GM18870 (cell line): Measurements from ENCODE around the gene CRYZ.
"Not testable (repeated sequence)": the region's sequence is repeated elsewhere in the genome, so short reads cannot be mapped to it uniquely, and the experiment has no call there.

ENCODE experiments used
- ATAC-seq: cut with Tn5 transposase; IDR thresholded peaks from one replicate; pipeline ENCODE4 v1.9.1; 2021; ENCODE audit warnings: moderate library complexity; ENCODE audit not compliant: unreplicated experiment

The CRYZ gene, protein sequence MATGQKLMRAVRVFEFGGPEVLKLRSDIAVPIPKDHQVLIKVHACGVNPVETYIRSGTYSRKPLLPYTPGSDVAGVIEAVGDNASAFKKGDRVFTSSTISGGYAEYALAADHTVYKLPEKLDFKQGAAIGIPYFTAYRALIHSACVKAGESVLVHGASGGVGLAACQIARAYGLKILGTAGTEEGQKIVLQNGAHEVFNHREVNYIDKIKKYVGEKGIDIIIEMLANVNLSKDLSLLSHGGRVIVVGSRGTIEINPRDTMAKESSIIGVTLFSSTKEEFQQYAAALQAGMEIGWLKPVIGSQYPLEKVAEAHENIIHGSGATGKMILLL

GRCh38 chr1:74732960-74733603, at the start of gene CRYZ, which contains the start of gene TYW3:
CRYZ (minus strand) TSS chr1:74733050; CDS start chr1:74724821, 8,229 bp downstream.
TYW3 (plus strand) TSS chr1:74733152; CDS start chr1:74733245, 93 bp downstream.
- ATAC-seq = peak; percentile 69

GRCh38 chr1:74780594-74780993, 47.7 kb upstream of the CRYZ start:
- no peak for ATAC-seq

- no peak for ATAC-seq
These were observed 46.9 kb upstream of the CRYZ start for GRCh38 chr1:74779750-74780149.

DNA sequence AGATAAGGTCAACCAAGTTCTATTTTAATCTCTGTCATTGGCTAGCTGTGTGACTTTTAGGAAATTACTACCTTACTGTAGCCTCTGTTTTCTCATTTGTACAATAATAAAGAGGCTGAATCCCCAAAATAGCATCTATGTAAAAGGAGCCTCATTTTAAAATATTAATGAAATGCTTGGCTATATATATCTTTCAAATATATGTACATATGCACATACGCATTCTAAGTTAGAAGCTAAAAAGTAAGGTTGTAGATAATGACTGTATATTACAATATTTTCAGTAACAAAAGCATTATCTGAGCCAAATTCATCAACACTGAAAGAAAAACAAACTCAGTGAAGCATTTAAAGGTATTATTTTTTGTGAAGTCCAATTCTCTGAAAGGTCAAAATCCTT, 44.7 kb upstream of the CRYZ start:
- ATAC-seq = no peak

DNA sequence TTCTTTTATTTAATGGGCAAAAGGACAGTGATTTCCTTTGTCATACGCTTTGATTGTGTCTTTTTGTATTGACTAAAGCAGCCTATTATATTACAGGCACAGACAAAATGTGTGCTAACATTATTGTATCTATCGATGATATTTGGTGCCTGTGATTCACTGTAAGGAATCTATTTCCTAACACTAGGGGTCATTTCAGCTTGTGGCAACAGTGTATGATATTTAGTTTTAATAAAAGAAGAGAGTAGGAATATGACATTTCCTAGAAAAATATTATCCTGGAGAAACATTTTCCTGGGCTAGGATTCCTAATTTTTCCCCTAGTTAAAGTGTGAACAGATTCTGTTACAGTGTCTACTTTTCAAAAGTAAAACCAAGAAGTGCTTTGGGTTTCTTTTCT, 42.9 kb upstream of the CRYZ start:
- ATAC-seq = no peak

DNA sequence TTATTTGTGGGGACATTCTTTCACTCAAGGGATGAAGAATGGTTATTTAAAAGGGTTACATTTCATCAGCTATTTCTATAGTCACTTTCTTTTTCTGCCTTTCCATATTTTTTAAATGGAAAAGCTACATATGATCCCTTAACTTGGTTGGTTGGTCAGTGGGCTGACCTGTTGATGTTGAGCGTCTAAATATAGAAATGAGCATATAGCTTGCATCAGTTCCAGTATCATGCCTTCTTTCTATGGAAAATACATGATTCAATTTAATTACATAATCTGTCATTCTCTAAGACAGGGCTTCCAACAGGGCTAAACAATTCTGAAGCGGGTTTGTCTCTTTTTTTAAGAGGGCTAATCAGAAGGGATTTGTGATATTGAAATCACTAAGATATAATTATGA, 40.7 kb upstream of the CRYZ start:
- ATAC-seq = no peak

DNA sequence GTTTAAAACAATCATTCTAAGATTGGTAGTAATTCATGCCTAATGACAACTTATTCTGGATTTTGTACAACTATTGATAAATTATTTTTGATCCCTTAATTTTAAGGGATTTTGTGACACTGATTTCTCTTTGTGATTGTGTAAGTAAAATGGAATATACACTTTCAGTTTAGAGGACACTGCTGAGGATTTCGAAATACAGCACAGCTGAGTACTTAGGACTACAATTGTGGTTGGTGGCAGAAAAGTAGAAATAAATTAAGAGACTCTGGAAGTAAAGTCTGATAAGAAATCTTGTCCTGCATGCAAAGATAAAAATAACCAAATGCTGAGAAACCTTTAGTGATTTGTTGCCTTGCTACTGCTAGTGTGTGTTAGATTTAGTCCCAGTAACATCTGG, 40.1 kb upstream of the CRYZ start:
- no peak for ATAC-seq

- no peak for ATAC-seq
These were observed 39.2 kb upstream of the CRYZ start for GRCh38 chr1:74771913-74772515.

DNA sequence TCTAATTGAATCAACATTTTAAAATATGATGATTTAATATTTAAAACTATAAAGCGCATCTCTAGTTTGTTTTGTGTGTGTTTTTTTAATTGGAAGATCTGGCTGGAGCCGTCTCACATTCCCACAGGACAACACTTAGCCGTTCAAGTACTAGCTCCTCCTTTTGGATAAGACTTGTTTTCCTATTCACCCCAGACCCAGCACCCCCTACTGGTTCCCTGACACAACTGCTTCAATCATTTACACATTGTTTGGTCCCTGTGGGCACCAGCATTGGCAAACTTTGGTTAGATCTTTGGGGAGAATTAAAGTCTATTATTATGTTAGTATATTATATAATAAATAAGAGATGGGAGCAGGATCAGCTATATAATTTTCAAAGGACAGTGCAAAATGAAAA, 34.6 kb upstream of the CRYZ start:
- no peak for ATAC-seq

DNA sequence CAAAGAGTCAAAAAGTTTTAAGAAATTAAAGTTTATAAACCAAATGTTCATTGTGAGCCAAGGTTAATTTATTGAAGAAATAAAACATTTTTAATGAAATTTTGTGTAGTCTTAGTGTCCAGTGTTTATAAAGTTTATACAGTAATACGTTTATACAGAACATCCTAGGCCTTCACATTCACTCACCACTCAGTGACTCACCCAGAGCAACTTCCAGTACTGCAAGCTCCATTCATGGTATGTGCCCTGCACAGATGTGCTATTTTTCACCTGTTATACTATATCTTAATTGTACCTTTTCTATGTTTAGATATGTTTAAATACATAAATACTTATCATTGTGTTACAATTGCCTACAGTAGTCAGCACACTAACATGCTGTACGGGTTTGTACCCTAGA, 33.7 kb upstream of the CRYZ start:
- no peak for ATAC-seq

GRCh38 chr1:74763807-74764206, 31.0 kb upstream of the CRYZ start:
- no peak for ATAC-seq

GRCh38 chr1:74756650-74757049, 23.8 kb upstream of the CRYZ start:
- ATAC-seq = not testable (repeated sequence)

- no peak for ATAC-seq
These were observed 22.6 kb upstream of the CRYZ start for GRCh38 chr1:74755475-74755874.

DNA sequence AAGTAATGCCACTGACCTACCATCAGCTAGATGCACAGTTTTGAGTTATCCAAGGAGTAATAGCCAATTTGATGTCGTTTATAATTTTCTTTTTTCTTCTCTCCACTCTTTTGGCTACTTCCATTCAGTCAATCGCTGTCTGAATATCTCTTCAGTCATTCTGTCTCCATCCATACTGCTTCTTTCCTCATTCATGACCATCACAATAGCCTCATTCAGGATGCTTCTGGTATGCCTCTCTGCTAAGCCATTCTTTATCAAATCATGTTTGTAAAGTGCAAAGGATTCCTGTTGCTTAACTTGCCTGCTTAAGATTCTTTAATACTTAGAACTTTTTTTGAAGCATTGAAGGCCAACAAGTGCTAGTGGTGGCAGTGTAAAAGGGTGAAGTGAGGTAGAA, 20.3 kb upstream of the CRYZ start:
- ATAC-seq = no peak

- peak; percentile 98 for ATAC-seq
These were observed 16.1 kb upstream of the CRYZ start for GRCh38 chr1:74748960-74749359.

GRCh38 chr1:74745247-74745646, 12.4 kb upstream of the CRYZ start:
- not testable (repeated sequence) for ATAC-seq

DNA sequence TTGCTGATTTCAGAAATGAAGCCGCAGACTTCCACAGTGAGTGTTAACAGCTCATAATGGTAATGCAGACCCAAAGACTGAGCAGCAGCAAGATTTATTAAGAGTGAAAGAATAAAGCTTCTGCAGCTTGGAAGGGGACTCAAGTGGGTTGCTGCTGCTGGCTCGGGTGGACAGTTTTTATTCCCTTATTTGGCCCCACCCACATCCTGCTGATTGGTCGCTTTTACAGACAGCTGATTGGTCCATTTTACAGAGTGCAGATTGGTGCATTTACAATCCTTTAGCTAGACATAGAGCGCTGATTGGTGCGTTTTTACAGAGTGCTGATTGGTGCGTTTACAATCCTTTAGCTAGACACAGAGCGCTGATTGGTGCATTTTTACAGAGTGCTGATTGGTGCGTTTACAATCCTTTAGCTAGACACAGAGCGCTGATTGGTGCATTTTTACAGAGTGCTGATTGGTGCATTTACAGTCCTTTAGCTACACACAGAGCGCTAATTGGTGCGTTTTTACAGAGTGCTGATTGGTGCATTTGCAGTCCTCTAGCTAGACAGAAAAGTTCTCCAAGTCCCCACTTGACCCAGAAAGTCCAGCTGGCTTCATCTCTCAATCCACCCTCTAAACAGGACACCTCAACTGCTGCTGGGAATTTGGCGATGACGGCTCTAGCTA, 7.6 kb upstream of the CRYZ start:
- ATAC-seq = not testable (repeated sequence)

DNA sequence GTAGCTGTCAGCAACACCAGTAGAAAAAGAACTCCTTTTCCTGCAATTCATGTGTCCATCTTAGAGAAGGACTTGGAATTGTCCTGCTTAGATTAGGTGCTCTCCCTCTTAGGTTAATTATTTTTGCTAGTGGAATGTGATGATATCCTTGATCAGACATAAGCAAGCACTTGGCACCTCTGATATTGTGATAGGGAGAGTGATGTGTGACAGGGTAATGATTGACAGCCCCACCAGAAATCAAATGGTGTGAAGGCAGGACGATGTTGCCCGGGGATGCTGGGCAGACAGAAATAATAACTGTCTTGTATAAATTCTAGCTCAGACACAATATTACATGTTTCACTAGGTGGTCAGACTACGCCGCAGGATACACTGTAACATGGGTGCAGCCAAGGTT, 4.5 kb upstream of the CRYZ start:
- no peak for ATAC-seq

DNA sequence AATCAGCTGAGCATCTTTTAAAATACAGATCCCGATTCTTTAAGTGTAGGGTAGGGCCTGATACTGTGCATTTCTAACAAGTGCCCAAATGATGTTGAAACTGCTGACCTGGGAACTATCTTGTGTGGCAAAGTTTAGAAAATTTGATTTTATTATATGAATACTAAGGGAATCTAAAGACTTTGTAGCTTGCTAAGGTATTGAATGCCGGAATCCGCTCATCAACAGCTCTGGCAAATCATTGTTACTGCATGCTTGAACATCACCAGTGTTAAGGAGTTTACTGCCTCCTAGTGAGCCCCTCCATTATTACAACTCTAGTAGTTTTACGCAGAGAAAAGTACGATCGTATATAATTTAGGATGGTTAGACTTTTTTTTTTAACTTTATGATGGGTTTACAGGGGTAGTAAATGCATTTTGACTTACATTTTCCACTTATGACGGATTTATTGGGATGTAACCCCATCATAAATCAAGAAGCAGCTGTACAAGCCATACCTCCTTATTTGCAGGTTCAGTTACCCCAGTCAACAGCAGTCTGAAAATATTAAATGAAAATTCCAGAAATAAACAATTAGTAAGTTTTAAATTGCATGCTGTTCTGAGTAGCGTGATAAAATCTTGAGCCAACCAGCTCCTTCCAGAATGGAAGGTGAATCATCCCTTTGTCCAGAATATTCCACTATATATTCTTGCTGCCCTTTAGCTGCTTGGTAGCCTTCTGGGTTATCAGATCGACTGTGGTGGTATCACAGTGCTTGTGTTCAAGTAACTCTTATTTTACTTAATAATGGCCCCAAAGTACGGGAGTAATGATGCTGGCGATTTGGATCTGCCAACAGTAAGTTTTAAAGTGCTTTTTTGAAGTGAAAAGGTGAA, 994 bp upstream of the CRYZ start:
- ATAC-seq = peak; percentile 40

DNA sequence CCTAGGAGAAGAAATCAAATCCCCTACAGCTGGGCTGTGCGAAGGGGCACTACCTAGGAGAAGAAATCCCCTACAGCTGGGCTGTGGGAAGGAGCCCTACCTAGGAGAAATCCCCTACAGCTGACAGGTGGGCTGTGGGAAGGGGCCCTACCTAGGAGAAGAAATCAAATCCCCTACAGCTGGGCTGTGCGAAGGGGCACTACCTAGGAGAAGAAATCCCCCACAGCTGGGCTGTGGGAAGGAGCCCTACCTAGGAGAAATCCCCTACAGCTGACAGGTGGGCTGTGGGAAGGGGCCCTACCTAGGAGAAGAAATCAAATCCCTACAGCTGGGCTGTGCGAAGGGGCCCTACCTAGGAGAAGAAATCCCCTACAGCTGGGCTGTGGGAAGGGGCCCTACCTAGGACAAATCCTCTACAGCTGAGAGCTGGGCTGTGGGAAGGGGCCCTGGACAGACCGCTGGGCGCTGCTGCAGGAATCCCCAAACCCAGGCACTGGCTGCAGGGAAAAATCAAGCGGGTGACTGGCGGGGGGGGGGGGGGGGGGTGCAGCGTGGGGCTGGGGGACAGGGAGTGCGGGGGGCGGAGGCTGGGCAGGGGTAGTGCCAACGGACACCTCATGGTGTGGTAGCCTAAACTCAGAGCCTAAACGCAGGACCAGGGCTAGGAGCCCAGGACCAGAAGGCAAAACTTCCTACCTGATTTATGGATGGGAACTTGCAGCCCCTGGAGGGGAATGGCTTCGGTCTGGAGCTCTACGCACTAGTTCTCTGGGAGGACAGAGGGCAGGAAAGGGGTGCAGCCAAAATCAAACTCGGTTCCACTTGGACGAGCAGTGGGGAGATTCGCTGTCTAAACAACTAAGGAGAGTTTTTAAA, 541 bp downstream of the CRYZ start:
- ATAC-seq = peak; percentile 10
